KMS-11 (cell line): ENCODE data around the gene SLC12A9.

ENCODE experiments used
- H2AFZ ChIP-seq: fragments of 200-600 bp; sonication (generic); 2 replicates; pipeline ENCODE4 v1.6.1; 2016; ENCODE audit warnings: antibody characterized with exemption, mixed run types, low read depth
- H3K27ac ChIP-seq: fragments of 200-600 bp; sonication (generic); 2 replicates; pipeline ENCODE4 v1.6.1; 2016; ENCODE audit warnings: mild to moderate bottlenecking, mixed run types
- H3K27me3 ChIP-seq: fragments of 200-600 bp; sonication (generic); 2 replicates; pipeline ENCODE4 v1.6.1; 2017; ENCODE audit warnings: mild to moderate bottlenecking, low read depth, mixed run types, moderate library complexity; ENCODE audit not compliant: insufficient read depth
- H3K36me3 ChIP-seq: fragments of 200-600 bp; sonication (generic); 2 replicates; pipeline ENCODE4 v1.6.1; 2017; ENCODE audit warnings: mild to moderate bottlenecking, mixed run types; ENCODE audit not compliant: insufficient read depth
- H3K4me1 ChIP-seq: fragments of 200-600 bp; sonication (generic); 2 replicates; pipeline ENCODE4 v1.6.1; 2016; ENCODE audit warnings: mild to moderate bottlenecking, low read depth, mixed run types; ENCODE audit not compliant: poor library complexity, severe bottlenecking
- H3K4me2 ChIP-seq: fragments of 200-600 bp; sonication (generic); 2 replicates; pipeline ENCODE4 v1.7.0; 2016; ENCODE audit warnings: mild to moderate bottlenecking, mixed run types
- H3K4me3 ChIP-seq: fragments of 200-600 bp; sonication (generic); IDR thresholded peaks from 2 replicates; pipeline ENCODE4 v1.6.1; 2017; ENCODE audit warnings: low read depth, low read length, mixed read lengths; ENCODE audit not compliant: insufficient read depth
- H3K79me2 ChIP-seq: fragments of 200-600 bp; sonication (generic); 2 replicates; pipeline ENCODE4 v1.6.1; 2016; ENCODE audit warnings: low read depth, mixed run types; ENCODE audit not compliant: insufficient read depth
- H3K9ac ChIP-seq: fragments of 200-600 bp; sonication (generic); 2 replicates; pipeline ENCODE4 v1.6.1; 2016; ENCODE audit warnings: mild to moderate bottlenecking, mixed run types
- H4K20me1 ChIP-seq: fragments of 200-600 bp; sonication (generic); 2 replicates; pipeline ENCODE4 v1.6.1; 2016; ENCODE audit warnings: mild to moderate bottlenecking, mixed run types; ENCODE audit not compliant: insufficient read depth
- TF ChIP-seq, protein P1 (sequence below): fragments of 200-600 bp; sonication (generic); conservative IDR thresholded peaks from 2 replicates; pipeline ENCODE4 v1.6.1; 2017; ENCODE audit warnings: low read depth, mild to moderate bottlenecking, antibody characterized with exemption, low read length, moderate library complexity, mixed read lengths

Gene SLC12A9

DNA sequence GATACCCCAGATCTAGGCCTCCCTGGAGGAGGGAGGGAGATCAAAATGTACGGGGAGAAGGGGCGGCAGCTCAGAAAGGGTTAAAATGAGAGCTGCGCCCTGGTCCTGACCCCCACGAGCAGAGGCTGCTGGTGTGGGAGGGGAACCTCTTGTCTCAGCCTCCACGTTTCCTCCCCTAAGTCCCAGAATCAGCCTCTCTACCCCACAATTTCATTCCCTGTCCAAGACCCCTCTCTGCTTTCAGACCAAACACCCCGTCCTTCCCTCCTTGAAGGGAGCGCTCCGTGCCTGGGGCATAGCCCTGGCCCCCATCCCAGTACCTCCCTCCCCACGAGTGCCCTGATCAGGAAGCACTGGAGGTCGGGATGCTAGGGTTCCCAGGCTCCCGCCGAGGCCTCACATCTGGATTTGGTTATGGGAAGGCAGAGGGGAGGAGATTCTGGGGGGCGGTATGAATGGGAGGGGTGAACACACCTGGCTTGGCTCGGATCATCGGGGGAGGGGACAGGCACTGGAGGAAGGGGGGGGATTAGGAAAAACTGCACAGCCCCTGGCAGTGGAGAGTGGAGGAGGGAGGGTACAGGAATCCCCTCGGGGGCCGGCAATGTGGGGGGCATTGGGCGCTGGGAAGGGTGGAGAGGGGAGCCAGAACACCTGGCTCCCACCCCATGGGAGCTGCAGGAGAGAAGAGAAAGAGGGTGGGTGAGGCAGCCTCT lies 27.9 kb upstream of the SLC12A9 start:
- TF ChIP-seq, protein P1, sequence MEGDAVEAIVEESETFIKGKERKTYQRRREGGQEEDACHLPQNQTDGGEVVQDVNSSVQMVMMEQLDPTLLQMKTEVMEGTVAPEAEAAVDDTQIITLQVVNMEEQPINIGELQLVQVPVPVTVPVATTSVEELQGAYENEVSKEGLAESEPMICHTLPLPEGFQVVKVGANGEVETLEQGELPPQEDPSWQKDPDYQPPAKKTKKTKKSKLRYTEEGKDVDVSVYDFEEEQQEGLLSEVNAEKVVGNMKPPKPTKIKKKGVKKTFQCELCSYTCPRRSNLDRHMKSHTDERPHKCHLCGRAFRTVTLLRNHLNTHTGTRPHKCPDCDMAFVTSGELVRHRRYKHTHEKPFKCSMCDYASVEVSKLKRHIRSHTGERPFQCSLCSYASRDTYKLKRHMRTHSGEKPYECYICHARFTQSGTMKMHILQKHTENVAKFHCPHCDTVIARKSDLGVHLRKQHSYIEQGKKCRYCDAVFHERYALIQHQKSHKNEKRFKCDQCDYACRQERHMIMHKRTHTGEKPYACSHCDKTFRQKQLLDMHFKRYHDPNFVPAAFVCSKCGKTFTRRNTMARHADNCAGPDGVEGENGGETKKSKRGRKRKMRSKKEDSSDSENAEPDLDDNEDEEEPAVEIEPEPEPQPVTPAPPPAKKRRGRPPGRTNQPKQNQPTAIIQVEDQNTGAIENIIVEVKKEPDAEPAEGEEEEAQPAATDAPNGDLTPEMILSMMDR, result no peak
- Histone ChIP-seq H3K9ac (no peak overlapping the region), H3K4me3 (no peak overlapping the region), H3K27ac (no peak overlapping the region), H2AFZ (no peak overlapping the region), H3K79me2 (no peaks in the 10 kb centered on the region), H3K4me1 (no peaks in the 10 kb centered on the region), H3K36me3 (no peaks in the 10 kb centered on the region), H3K27me3 (peaks cover 94% of the 10 kb centered on the region), H4K20me1 (no peaks in the 10 kb centered on the region), H3K4me2 (no peak overlapping the region)

DNA sequence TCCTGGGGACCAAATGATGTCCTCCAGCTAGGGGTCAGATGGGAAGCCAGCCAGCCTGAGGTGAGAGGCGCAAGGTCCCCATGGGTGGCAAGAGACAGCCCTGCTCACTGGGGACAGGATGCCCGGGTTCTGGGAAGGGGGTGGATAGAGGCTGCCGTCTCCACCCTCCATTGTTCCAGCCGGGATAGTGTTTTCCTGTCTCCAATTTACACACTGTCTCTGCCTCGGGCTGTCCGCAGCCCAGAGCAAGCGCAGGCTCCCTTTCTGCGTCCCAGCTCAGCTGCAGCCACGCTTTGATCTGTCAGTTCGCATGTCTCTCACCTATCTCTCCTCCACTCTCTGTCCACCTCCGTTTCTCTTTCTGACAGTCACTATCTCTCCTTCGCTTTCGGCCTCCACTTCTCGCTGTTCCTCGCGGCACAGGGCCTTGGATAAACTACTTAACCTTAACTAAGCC lies 27.3 kb upstream of the SLC12A9 start:
- no peak overlapping the region for H3K27ac ChIP-seq
- no peak overlapping the region for H3K4me2 ChIP-seq
- H3K9ac ChIP-seq, result no peak overlapping the region
- no peak overlapping the region for H3K4me3 ChIP-seq
- TF ChIP-seq, protein P1, result no peak
- no peaks in the 10 kb centered on the region for H3K36me3 ChIP-seq
- no peaks in the 10 kb centered on the region for H3K79me2 ChIP-seq
- peaks cover 90% of the 10 kb centered on the region for H3K27me3 ChIP-seq
- H4K20me1 ChIP-seq, result no peaks in the 10 kb centered on the region
- no peaks in the 10 kb centered on the region for H3K4me1 ChIP-seq
- H2AFZ ChIP-seq, result no peak overlapping the region

DNA sequence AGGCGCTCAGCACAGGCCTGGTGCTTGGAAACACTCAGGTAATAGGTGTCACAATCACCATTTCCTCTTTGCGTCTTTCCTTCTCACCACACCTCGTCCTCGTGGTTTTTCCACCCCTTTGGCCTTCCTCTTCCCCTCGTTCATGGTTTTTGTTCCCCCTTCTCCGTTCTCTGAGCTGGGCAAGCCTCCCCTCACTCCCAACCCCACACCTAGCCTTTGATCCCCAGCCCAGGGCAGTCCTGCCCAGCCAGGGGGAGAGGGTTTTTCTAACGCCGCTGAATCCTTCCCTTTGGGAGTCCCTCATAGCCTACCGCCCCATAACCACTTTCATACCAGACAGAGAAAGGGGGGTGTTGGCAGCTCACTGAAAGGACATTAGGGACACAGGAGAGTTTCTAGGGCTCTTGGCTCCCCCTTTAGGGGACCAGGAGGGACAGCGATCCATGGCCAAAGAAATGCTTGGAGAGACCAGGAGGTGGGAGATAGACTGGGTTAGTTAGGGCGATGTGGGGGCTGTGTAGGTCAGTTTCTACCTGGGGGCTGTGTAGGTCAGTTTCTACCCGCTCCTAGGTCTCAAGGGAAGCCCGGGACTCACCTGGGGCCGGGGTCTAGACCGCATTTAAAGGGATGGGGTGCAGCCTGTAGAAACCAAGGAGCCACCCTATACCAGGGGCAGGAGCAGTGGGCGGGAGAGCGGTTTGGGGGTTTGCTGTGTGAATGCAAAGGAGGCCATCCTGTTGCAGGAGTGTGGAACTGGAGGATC lies 26.6 kb upstream of the SLC12A9 start:
- TF ChIP-seq, protein P1, result no peak
- Histone ChIP-seq H2AFZ (no peak overlapping the region), H3K4me1 (no peaks in the 10 kb centered on the region), H3K79me2 (no peaks in the 10 kb centered on the region), H3K36me3 (no peaks in the 10 kb centered on the region), H4K20me1 (no peaks in the 10 kb centered on the region), H3K27ac (no peak overlapping the region), H3K27me3 (peaks cover 90% of the 10 kb centered on the region), H3K4me2 (no peak overlapping the region), H3K9ac (no peak overlapping the region), H3K4me3 (no peak overlapping the region)

DNA sequence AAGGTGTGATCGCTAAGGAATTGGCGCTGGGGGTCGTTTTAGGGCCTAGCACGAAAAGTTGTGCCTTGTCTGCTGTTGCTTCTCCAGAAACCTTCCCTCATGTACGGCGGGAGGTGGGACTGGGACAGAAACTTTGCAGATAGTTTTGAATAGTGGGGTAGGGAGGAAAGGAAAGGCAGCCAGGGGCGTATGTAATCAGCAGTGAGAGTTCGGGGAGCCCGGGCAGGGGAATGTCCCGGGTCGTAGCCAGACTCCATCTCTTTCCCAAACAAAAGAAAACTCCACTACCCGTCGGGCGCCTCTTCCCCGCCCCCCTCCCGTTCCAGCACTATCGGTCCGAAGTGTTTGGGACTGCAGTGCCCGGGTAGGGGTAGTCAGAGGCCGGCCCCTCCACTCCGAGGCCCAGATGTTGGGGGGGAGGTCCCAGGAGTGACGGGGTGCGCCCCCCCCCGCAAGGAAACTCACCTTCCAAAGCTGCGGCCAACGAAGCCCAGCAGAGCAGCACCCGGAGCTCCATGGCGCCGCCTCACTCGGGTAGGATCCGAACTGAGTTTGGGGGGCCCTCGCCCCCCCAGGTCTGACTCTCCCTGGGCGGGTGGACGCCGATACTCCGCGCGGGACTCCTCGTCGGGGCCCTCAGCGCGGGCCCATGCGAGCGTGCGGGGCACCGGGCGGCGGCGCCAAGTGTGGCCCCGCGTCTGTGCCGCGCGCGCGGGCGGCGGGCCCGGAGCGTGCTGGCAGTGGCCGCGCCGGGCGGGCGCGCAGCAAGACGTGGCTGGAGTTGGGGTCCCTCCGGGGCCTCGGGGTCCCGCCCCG lies 25.8 kb upstream of the SLC12A9 start:
- H4K20me1 ChIP-seq, result no peaks in the 10 kb centered on the region
- TF ChIP-seq, protein P1, result no peak
- H3K79me2 ChIP-seq, result no peaks in the 10 kb centered on the region
- H3K36me3 ChIP-seq, result no peaks in the 10 kb centered on the region
- H3K27ac ChIP-seq, result no peak overlapping the region
- H3K4me2 ChIP-seq, result no peak overlapping the region
- H3K4me3 ChIP-seq, result no peak overlapping the region
- H3K9ac ChIP-seq, result no peak overlapping the region
- H3K4me1 ChIP-seq, result no peaks in the 10 kb centered on the region
- H2AFZ ChIP-seq, result no peak overlapping the region
- peaks cover 89% of the 10 kb centered on the region for H3K27me3 ChIP-seq
